Liver (tissue), 9 donors: ENCODE data around the gene KRTAP1-4. TPM values are rescaled to one million over a fixed set of nuclear protein-coding genes. Genes with fewer than 3 reads are reported as not detected.

Experiments
- DNase-seq: peaks from one replicate; pipeline ENCODE4 v3.0.0-alpha.2; 2017; ENCODE audit warnings: low spot score
- H3K27ac ChIP-seq, 2 donors: one replicate each; pipeline ENCODE4 v1.7.0; 2013; ENCODE audit warnings: inconsistent platforms in 2 of 2, low read length in 2 of 2, control low read depth in 1 of 2, low read depth in 1 of 2, mild to moderate bottlenecking in 1 of 2
- H3K27me3 ChIP-seq, 4 donors: one replicate each; pipeline versions ENCODE4 v1.6.1 to v1.7.0; 2013; ENCODE audit warnings: low read length in 3 of 4, inconsistent platforms in 1 of 4, mild to moderate bottlenecking in 1 of 4, moderate library complexity in 1 of 4; ENCODE audit not compliant: control insufficient read depth in 4 of 4, insufficient read depth in 4 of 4
- H3K36me3 ChIP-seq, 4 donors: one replicate each; pipeline versions ENCODE4 v1.6.1 to v1.7.0; 2013; ENCODE audit warnings: low read length in 3 of 4, mild to moderate bottlenecking in 3 of 4, low read depth in 1 of 4, moderate library complexity in 1 of 4; ENCODE audit not compliant: control insufficient read depth in 4 of 4, insufficient read depth in 3 of 4
- H3K4me1 ChIP-seq, 4 donors: one replicate each; pipeline versions ENCODE4 v1.6.1 to v1.7.0; 2013; ENCODE audit warnings: low read length in 3 of 4, mild to moderate bottlenecking in 3 of 4, moderate library complexity in 1 of 4; ENCODE audit not compliant: control insufficient read depth in 4 of 4, insufficient read depth in 4 of 4
- H3K4me3 ChIP-seq, 3 donors: one replicate each; pipeline versions ENCODE4 v1.6.1 to v1.7.0; 2013; ENCODE audit warnings: low read length in 3 of 3, control low read depth in 1 of 3, low read depth in 1 of 3, mild to moderate bottlenecking in 1 of 3
- H3K9ac ChIP-seq, 2 donors: one replicate each; pipeline ENCODE4 v1.7.0; 2013; ENCODE audit warnings: low read length in 2 of 2, mild to moderate bottlenecking in 2 of 2, moderate library complexity in 2 of 2, control low read depth in 1 of 2, low read depth in 1 of 2
- H3K9me3 ChIP-seq, 4 donors: one replicate each; pipeline versions ENCODE4 v1.6.1 to v1.7.0; 2013; ENCODE audit warnings: low read length in 3 of 4; ENCODE audit not compliant: control insufficient read depth in 4 of 4
- ATF3 ChIP-seq: IDR thresholded peaks from 2 replicates; pipeline ENCODE4 v1.6.1; 2016; ENCODE audit warnings: antibody characterized with exemption
- CTCF ChIP-seq: fragments of 150-350 bp; IDR thresholded peaks from 2 replicates; pipeline ENCODE4 v1.5.1; 2017; ENCODE audit warnings: improper control_type of control experiment, low read depth, low read length; ENCODE audit not compliant: missing input control
- EGR1 ChIP-seq, 2 donors: IDR thresholded peaks; 2 replicates each; pipeline ENCODE4 v1.6.1; 2016 to 2018; ENCODE audit warnings: antibody characterized with exemption in 2 of 2, low read depth in 2 of 2
- FOXA2 ChIP-seq: IDR thresholded peaks from 2 replicates; pipeline ENCODE4 v1.6.1; 2016; ENCODE audit warnings: antibody characterized with exemption
- GABPA ChIP-seq, 2 donors: IDR thresholded peaks in 1 of 2; conservative IDR thresholded peaks in 1 of 2; 2 replicates each; pipeline ENCODE4 v1.6.1; 2016; ENCODE audit warnings: antibody characterized with exemption in 2 of 2, mild to moderate bottlenecking in 1 of 2, moderate library complexity in 1 of 2
- HNF4A ChIP-seq, 2 donors: conservative IDR thresholded peaks; 2 replicates each; pipeline ENCODE4 v1.6.1; 2016; ENCODE audit warnings: antibody characterized with exemption in 2 of 2, mild to moderate bottlenecking in 2 of 2
- HNF4G ChIP-seq: IDR thresholded peaks from 2 replicates; pipeline ENCODE4 v1.6.1; 2016; ENCODE audit warnings: antibody characterized with exemption
- JUND ChIP-seq, 2 donors: IDR thresholded peaks; 2 replicates each; pipeline ENCODE4 v1.6.1; 2016; ENCODE audit warnings: antibody characterized with exemption in 2 of 2
- MAX ChIP-seq: IDR thresholded peaks from 2 replicates; pipeline ENCODE4 v1.6.1; 2016; ENCODE audit warnings: antibody characterized with exemption
- NR2F2 ChIP-seq: IDR thresholded peaks from 2 replicates; pipeline ENCODE4 v1.6.1; 2016; ENCODE audit warnings: antibody characterized with exemption
- RAD21 ChIP-seq, 2 donors: IDR thresholded peaks; 2 replicates each; pipeline ENCODE4 v1.6.1; 2016; ENCODE audit warnings: antibody characterized with exemption in 2 of 2, mild to moderate bottlenecking in 2 of 2
- RXRA ChIP-seq, 2 donors: IDR thresholded peaks; 2 replicates each; pipeline ENCODE4 v1.6.1; 2017 to 2018; ENCODE audit warnings: antibody characterized with exemption in 2 of 2, mild to moderate bottlenecking in 1 of 2
- TAF1 ChIP-seq: conservative IDR thresholded peaks from 2 replicates; pipeline ENCODE4 v1.6.1; 2016; ENCODE audit warnings: antibody characterized with exemption, mild to moderate bottlenecking
- YY1 ChIP-seq: IDR thresholded peaks from 2 replicates; pipeline ENCODE4 v1.6.1; 2016; ENCODE audit warnings: antibody characterized with exemption, mild to moderate bottlenecking
- ZBTB33 ChIP-seq: IDR thresholded peaks from 2 replicates; pipeline ENCODE4 v1.6.1; 2016; ENCODE audit warnings: antibody characterized with exemption
- WGBS: extraction: QIAGEN DNeasy Blood & Tissue Kit; methylation state at CpG from one replicate; pipeline ENCODE4 v1.1.7; 2013; 5-methylcytosine and 5-hydroxymethylcytosine counted together
- polyA plus RNA-seq, 2 donors: library from polyadenylated mRNA; stranded (reverse) in 1 of 2; unstranded in 1 of 2; fragments of 200-250 nt in 1 of 2; fragments of >200 nt in 1 of 2; fragmentation: Nextera tagmentation in 1 of 2; extraction: Ambion mirVana in 1 of 2; gene quantifications; one replicate each; pipeline versions ENCODE4 v1.2.1 to v1.2.3, GENCODE V29; 2013 to 2015
- total RNA-seq, 2 donors: library from RNA; depleted of rRNA; stranded (reverse); fragments of >200 nt; gene quantifications; one replicate each; pipeline ENCODE4 v1.2.3, GENCODE V29; 2014
- donor health status: healthy.
- donor health status: healthy.
- donor health status: healthy.
- donor health status: healthy.
- donor health status: healthy.

The KRTAP1-4 gene
- total and polyA plus RNA-seq, 4 donors: not detected

GRCh38 chr17:40984226-40984625 lies 45.8 kb downstream of the KRTAP1-4 start, which contains the start of gene KRT40:
TSS of gene KRT40 (minus strand) at chr17:40984326. CDS start at chr17:40984273, 53 bp downstream.
- Histone ChIP-seq H3K9ac (no peak within 1 kb of the TSS), H3K27me3 (peaks cover 0 to 2% (median 0%) of the 10 kb centered on the region in 4 donors), H3K9me3 (no peaks in the 10 kb centered on the region), H3K36me3 (no peaks in the 10 kb centered on the region), H3K27ac (no peak within 1 kb of the TSS), H3K4me3 (no peak within 1 kb of the TSS), H3K4me1 (no peaks in the 10 kb centered on the region)
- TF ChIP-seq YY1 (no peak), ATF3 (no peak), GABPA (IDR thresholded peaks at IDR 0.05 in 1 of 2, conservative IDR thresholded peaks at IDR 0.05 in 1 of 2) (no peak), HNF4G (no peak), RXRA (IDR thresholded peaks at IDR 0.05) (no peak), ZBTB33 (no peak), NR2F2 (no peak), RAD21 (IDR thresholded peaks at IDR 0.05) (no peak), CTCF (no peak), FOXA2 (no peak), TAF1 (no peak), MAX (no peak), HNF4A (conservative IDR thresholded peaks at IDR 0.05) (no peak), JUND (IDR thresholded peaks at IDR 0.05) (no peak), EGR1 (IDR thresholded peaks at IDR 0.05; ENCODE audit: low read depth in 2 of 2) (no peak)
- 47% methylated on average over 3 of the region's 3 CpGs for WGBS
- DNase-seq: no peak

- Histone ChIP-seq H3K4me1 (no peaks in the 10 kb centered on the region), H3K9me3 (no peaks in the 10 kb centered on the region), H3K27me3 (peaks cover 0 to 5% (median 0%) of the 10 kb centered on the region in 4 donors), H3K27ac (no peak overlapping the region), H3K36me3 (no peaks in the 10 kb centered on the region), H3K4me3 (no peak overlapping the region), H3K9ac (no peak overlapping the region)
- no peak for TF ChIP-seq ZBTB33
- no peak for TF ChIP-seq TAF1
- no peak for TF ChIP-seq YY1
- TF ChIP-seq CTCF: no peak
- DNase-seq: no peak
- 47% methylated on average over 5 of the region's 5 CpGs for WGBS
Measured at GRCh38 chr17:40981115-40981514, 48.9 kb downstream of the KRTAP1-4 start.
